ENCODE measurements around the gene SLTM.

- TF ChIP-seq EZH2 (IDR thresholded peaks at IDR 0.05) (no peak), POLR2AphosphoS5 (IDR thresholded peaks at IDR 0.05; ENCODE audit: borderline replicate concordance, low read depth, low read length) (no peak), FOXP2 (optimal IDR thresholded peaks at IDR 0.05; ENCODE audit: control extremely low read depth, extremely low read length, insufficient read depth) (no peak)
These were observed 3.5 kb downstream of the SLTM start for GRCh38 chr15:58929891-58930416.
